ENCODE data around the gene ZNF668. TPM values are rescaled to one million over a fixed set of nuclear protein-coding genes. Genes with fewer than 3 reads are reported as not detected.

The ZNF668 gene
- total and polyA plus RNA-seq, 2 of the 13 experiments (the other 11 are each of a cell fraction or from before 2014, with no cell fraction given): 3.8 to 9.8 TPM

DNA sequence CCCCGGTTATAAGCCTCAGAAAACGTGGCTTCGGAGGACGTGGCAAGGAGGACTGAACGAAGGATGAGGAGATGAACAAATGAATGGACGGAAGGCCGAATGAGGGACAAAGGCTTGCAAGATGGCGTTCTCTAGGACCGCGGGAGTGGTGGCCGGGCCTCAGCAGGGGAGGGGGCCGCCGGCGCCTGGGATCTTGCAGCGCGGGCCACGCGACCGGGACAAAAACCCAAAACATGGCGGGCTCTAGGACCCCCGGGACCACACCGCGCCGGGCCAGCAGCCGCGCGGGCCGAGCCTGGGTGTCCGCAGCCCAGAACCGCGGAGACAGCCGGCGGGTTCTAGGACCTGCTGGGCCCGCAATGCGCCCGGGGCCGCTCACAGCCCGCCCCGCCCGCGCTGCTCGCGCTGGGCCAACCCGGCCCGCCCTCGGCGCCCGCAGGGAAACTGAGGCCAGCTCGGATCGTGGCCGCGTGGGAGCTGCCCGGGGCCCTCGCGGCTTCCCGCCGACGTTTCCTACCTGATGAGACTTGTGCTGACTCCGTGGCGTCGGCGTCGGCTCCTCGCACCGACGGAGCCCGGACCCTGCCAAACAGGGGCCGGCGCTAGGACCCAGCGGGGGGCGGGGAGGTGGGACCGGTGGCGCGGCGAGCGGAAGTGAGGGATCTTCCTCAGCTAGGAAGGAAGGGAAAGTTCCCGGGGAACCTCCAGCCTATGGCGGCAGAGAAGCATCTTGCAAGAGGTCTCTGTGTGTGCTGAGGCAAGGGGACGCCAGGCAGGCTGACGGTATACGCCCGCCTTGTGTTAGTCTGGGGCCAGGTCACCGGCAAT, 684 bp downstream of the ZNF668 start (continued):
- TF ChIP-seq ZNF333 (CRISPR knock-in tag; IDR thresholded peaks at IDR 0.05; ENCODE audit: borderline replicate concordance) (peak; percentile 44; the same call in 1 of the 2 replicates), ZNF619 (CRISPR knock-in tag; IDR thresholded peaks at IDR 0.05) (peak; percentile 60; the same call in 1 of the 2 replicates), MAFF (IDR thresholded peaks at IDR 0.05; ENCODE audit: low read depth, low read length) (no peak), KAT7 (CRISPR knock-in tag; IDR thresholded peaks at IDR 0.05; ENCODE audit: borderline replicate concordance) (peak; percentile 73; the same call in 1 of the 2 replicates), GTF3A (CRISPR knock-in tag; conservative IDR thresholded peaks at IDR 0.05) (no peak; the same call in 1 of the 2 replicates), HIVEP1 (CRISPR knock-in tag; IDR thresholded peaks at IDR 0.05) (no peak), ZNF660 (CRISPR knock-in tag; IDR thresholded peaks at IDR 0.05; ENCODE audit: borderline replicate concordance, low read depth) (no peak), ZNF577 (CRISPR knock-in tag; IDR thresholded peaks at IDR 0.05; ENCODE audit: borderline replicate concordance, low read depth) (no peak), KAT8 (CRISPR knock-in tag; IDR thresholded peaks at IDR 0.05) (peak; percentile 43; the same call in 1 of the 2 replicates), FOXA3 (CRISPR knock-in tag; IDR thresholded peaks at IDR 0.05) (peak; percentile 34; the same call in 1 of the 2 replicates), TBX3 (IDR thresholded peaks at IDR 0.05; ENCODE audit: borderline replicate concordance) (no peak; the same call in 1 of the 2 replicates), SIX1 (CRISPR knock-in tag; IDR thresholded peaks at IDR 0.05; ENCODE audit: borderline replicate concordance) (no peak; the same call in 1 of the 2 replicates), ZNF570 (CRISPR knock-in tag; IDR thresholded peaks at IDR 0.05; ENCODE audit: borderline replicate concordance) (no peak), ZNF629 (CRISPR knock-in tag; conservative IDR thresholded peaks at IDR 0.05) (peak; percentile 77), MEIS1 (CRISPR knock-in tag; IDR thresholded peaks at IDR 0.05; ENCODE audit: borderline replicate concordance) (no peak), YY1 (IDR thresholded peaks at IDR 0.05; ENCODE audit: insufficient read depth, insufficient replicate concordance, low read depth, low read length) (peak; percentile 84), SALL1 (CRISPR knock-in tag; IDR thresholded peaks at IDR 0.05) (peak; percentile 41), ZNF782 (CRISPR knock-in tag; IDR thresholded peaks at IDR 0.05; ENCODE audit: borderline replicate concordance) (no peak), ZNF780A (CRISPR knock-in tag; IDR thresholded peaks at IDR 0.05) (no peak; the same call in 1 of the 2 replicates), IRX3 (CRISPR knock-in tag; IDR thresholded peaks at IDR 0.05; ENCODE audit: borderline replicate concordance, low read depth) (0 out of 2 replicates have a peak, but pooled peaks have one; percentile 30), SRSF1 (optimal IDR thresholded peaks at IDR 0.05; ENCODE audit: low read depth, low read length) (no peak), ZNF75D (CRISPR knock-in tag; IDR thresholded peaks at IDR 0.05; ENCODE audit: borderline replicate concordance) (no peak), ZNF572 (CRISPR knock-in tag; IDR thresholded peaks at IDR 0.05) (no peak), ZNF12 (CRISPR knock-in tag; IDR thresholded peaks at IDR 0.05) (no peak; the same call in 1 of the 2 replicates)
- TF ChIP-seq, protein P1, sequence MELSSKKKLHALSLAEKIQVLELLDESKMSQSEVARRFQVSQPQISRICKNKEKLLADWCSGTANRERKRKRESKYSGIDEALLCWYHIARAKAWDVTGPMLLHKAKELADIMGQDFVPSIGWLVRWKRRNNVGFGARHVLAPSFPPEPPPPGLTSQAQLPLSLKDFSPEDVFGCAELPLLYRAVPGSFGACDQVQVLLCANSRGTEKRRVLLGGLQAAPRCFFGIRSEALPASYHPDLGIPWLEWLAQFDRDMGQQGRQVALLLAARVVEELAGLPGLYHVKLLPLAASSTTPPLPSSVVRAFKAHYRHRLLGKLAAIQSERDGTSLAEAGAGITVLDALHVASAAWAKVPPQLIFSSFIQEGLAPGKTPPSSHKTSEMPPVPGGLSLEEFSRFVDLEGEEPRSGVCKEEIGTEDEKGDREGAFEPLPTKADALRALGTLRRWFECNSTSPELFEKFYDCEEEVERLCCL (CRISPR knock-in tag; IDR thresholded peaks at IDR 0.05; ENCODE audit: borderline replicate concordance): 0 out of 2 replicates have a peak, but pooled peaks have one; percentile 14
- TF ChIP-seq, protein P2, sequence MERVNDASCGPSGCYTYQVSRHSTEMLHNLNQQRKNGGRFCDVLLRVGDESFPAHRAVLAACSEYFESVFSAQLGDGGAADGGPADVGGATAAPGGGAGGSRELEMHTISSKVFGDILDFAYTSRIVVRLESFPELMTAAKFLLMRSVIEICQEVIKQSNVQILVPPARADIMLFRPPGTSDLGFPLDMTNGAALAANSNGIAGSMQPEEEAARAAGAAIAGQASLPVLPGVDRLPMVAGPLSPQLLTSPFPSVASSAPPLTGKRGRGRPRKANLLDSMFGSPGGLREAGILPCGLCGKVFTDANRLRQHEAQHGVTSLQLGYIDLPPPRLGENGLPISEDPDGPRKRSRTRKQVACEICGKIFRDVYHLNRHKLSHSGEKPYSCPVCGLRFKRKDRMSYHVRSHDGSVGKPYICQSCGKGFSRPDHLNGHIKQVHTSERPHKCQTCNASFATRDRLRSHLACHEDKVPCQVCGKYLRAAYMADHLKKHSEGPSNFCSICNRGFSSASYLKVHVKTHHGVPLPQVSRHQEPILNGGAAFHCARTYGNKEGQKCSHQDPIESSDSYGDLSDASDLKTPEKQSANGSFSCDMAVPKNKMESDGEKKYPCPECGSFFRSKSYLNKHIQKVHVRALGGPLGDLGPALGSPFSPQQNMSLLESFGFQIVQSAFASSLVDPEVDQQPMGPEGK (CRISPR knock-in tag; IDR thresholded peaks at IDR 0.05): peak; percentile 80

Data from HepG2 (cell line).